ENCODE data around the gene EML5.

- TF ChIP-seq CTCF (conservative IDR thresholded peaks at IDR 0.05; ENCODE audit: low read depth, low read length), result no peak
- TF ChIP-seq EZH2 (IDR thresholded peaks at IDR 0.05; ENCODE audit: low read length, unreplicated experiment), result no peak
- no peak for TF ChIP-seq EZH2phosphoT487 (IDR thresholded peaks at IDR 0.05; ENCODE audit: borderline replicate concordance, low read length)
These were observed 124.2 kb downstream of the EML5 start for GRCh38 chr14:88668448-88669116.
